ENCODE measurements around the gene TMX3. TPM values are rescaled to one million over a fixed set of nuclear protein-coding genes. Genes with fewer than 3 reads are reported as not detected.

Gene TMX3
- total RNA-seq, 1 donor from 2014 or later: 64.6 TPM

GRCh38 chr18:68642003-68642402 lies 72.9 kb downstream of the TMX3 start:
- FAIRE-seq (no peak), DNase-seq (ENCODE audit: low read depth) (no peak)
- Histone ChIP-seq H3K27ac (ENCODE audit: low read depth, low read length) (no peak overlapping the region), H3K4me2 (ENCODE audit: low read length) (no peak overlapping the region), H4K20me1 (ENCODE audit: insufficient read depth, low read length) (no peaks in the 10 kb centered on the region), H2AFZ (ENCODE audit: low read depth, low read length) (no peak overlapping the region), H3K9me3 (ENCODE audit: insufficient read depth, low read depth, low read length) (no peaks in the 10 kb centered on the region), H3K4me1 (ENCODE audit: insufficient read depth, low read length) (no peaks in the 10 kb centered on the region), H3K27me3 (ENCODE audit: insufficient read depth, low read length) (no peaks in the 10 kb centered on the region), H3K79me2 (ENCODE audit: insufficient read depth, low read length) (no peaks in the 10 kb centered on the region), H3K4me3 (ENCODE audit: insufficient read depth, low read depth, low read length) (no peak overlapping the region), H3K9ac (ENCODE audit: low read length) (no peak overlapping the region), H3K36me3 (ENCODE audit: insufficient read depth, low read length) (no peaks in the 10 kb centered on the region)
- Mint-ChIP-seq H3K4me1 (ENCODE audit: low read depth, unreplicated experiment) (no peaks in the 10 kb centered on the region), H3K4me3 (ENCODE audit: unreplicated experiment) (no peak overlapping the region), H3K36me3 (ENCODE audit: low read depth, unreplicated experiment) (no peaks in the 10 kb centered on the region), H3K9me3 (ENCODE audit: unreplicated experiment) (peaks cover 5% of the 10 kb centered on the region), H3K27me3 (ENCODE audit: low read depth, unreplicated experiment) (no peaks in the 10 kb centered on the region), H3K27ac (ENCODE audit: unreplicated experiment) (no peak overlapping the region)
- no peak for TF ChIP-seq EZH2 (IDR thresholded peaks at IDR 0.05; ENCODE audit: insufficient read depth, low read length)
- no peak for TF ChIP-seq CTCF (IDR thresholded peaks at IDR 0.05; ENCODE audit: insufficient read depth, low read depth, low read length)

- TF ChIP-seq CTCF (IDR thresholded peaks at IDR 0.05; ENCODE audit: insufficient read depth, low read depth, low read length) (no peak), EZH2 (IDR thresholded peaks at IDR 0.05; ENCODE audit: insufficient read depth, low read length) (no peak)
- H4K20me1 ChIP-seq (ENCODE audit: insufficient read depth, low read length): no peaks in the 10 kb centered on the region
- no peaks in the 10 kb centered on the region for H3K9me3 ChIP-seq (ENCODE audit: insufficient read depth, low read depth, low read length)
- Mint-ChIP-seq H3K4me1 (ENCODE audit: low read depth, unreplicated experiment) (no peaks in the 10 kb centered on the region), H3K27ac (ENCODE audit: unreplicated experiment) (no peak overlapping the region), H3K27me3 (ENCODE audit: low read depth, unreplicated experiment) (no peaks in the 10 kb centered on the region), H3K9me3 (ENCODE audit: unreplicated experiment) (peaks cover 7% of the 10 kb centered on the region), H3K36me3 (ENCODE audit: low read depth, unreplicated experiment) (no peaks in the 10 kb centered on the region), H3K4me3 (ENCODE audit: unreplicated experiment) (no peak overlapping the region)
- DNase-seq (ENCODE audit: low read depth): no peak
- H3K27ac ChIP-seq (ENCODE audit: low read depth, low read length): no peak overlapping the region
- no peaks in the 10 kb centered on the region for H3K4me1 ChIP-seq (ENCODE audit: insufficient read depth, low read length)
- H3K79me2 ChIP-seq (ENCODE audit: insufficient read depth, low read length): no peaks in the 10 kb centered on the region
- no peaks in the 10 kb centered on the region for H3K27me3 ChIP-seq (ENCODE audit: insufficient read depth, low read length)
- H3K36me3 ChIP-seq (ENCODE audit: insufficient read depth, low read length): no peaks in the 10 kb centered on the region
- FAIRE-seq: no peak
- H3K9ac ChIP-seq (ENCODE audit: low read length): no peak overlapping the region
- H3K4me2 ChIP-seq (ENCODE audit: low read length): no peak overlapping the region
- no peak overlapping the region for H2AFZ ChIP-seq (ENCODE audit: low read depth, low read length)
- H3K4me3 ChIP-seq (ENCODE audit: insufficient read depth, low read depth, low read length): no peak overlapping the region
Measured at GRCh38 chr18:68640861-68641260, 74.0 kb downstream of the TMX3 start.

- H3K36me3 ChIP-seq (ENCODE audit: insufficient read depth, low read length): no peaks in the 10 kb centered on the region
- no peaks in the 10 kb centered on the region for H3K27me3 Mint-ChIP-seq (ENCODE audit: low read depth, unreplicated experiment)
- H3K4me1 ChIP-seq (ENCODE audit: insufficient read depth, low read length): no peaks in the 10 kb centered on the region
- H2AFZ ChIP-seq (ENCODE audit: low read depth, low read length): no peak overlapping the region
- no peaks in the 10 kb centered on the region for H3K4me1 Mint-ChIP-seq (ENCODE audit: low read depth, unreplicated experiment)
- H3K9me3 Mint-ChIP-seq (ENCODE audit: unreplicated experiment): peaks cover 7% of the 10 kb centered on the region
- no peak overlapping the region for H3K27ac ChIP-seq (ENCODE audit: low read depth, low read length)
- no peaks in the 10 kb centered on the region for H3K79me2 ChIP-seq (ENCODE audit: insufficient read depth, low read length)
- no peak overlapping the region for H3K4me2 ChIP-seq (ENCODE audit: low read length)
- H3K36me3 Mint-ChIP-seq (ENCODE audit: low read depth, unreplicated experiment): no peaks in the 10 kb centered on the region
- H3K4me3 Mint-ChIP-seq (ENCODE audit: unreplicated experiment): no peak overlapping the region
- H3K27me3 ChIP-seq (ENCODE audit: insufficient read depth, low read length): no peaks in the 10 kb centered on the region
- H3K27ac Mint-ChIP-seq (ENCODE audit: unreplicated experiment): no peak overlapping the region
- FAIRE-seq: no peak
- no peaks in the 10 kb centered on the region for H4K20me1 ChIP-seq (ENCODE audit: insufficient read depth, low read length)
- no peaks in the 10 kb centered on the region for H3K9me3 ChIP-seq (ENCODE audit: insufficient read depth, low read depth, low read length)
- DNase-seq (ENCODE audit: low read depth): no peak
- TF ChIP-seq EZH2 (IDR thresholded peaks at IDR 0.05; ENCODE audit: insufficient read depth, low read length) (no peak), CTCF (IDR thresholded peaks at IDR 0.05; ENCODE audit: insufficient read depth, low read depth, low read length) (no peak)
- H3K9ac ChIP-seq (ENCODE audit: low read length): no peak overlapping the region
- H3K4me3 ChIP-seq (ENCODE audit: insufficient read depth, low read depth, low read length): no peak overlapping the region
Measured at GRCh38 chr18:68638613-68639012, 76.3 kb downstream of the TMX3 start.

Measured in astrocyte (in vitro differentiated cells and primary cell).